Activated CD8-positive, alpha-beta memory T cell treated with anti-CD3 and anti-CD28 coated beads, Interleukin-2, amount 50 U/mL, for 4 hours (primary cell): ENCODE data around the gene LPO.

Source experiments
- DNase-seq: peaks from one replicate; pipeline ENCODE4 v3.0.0-alpha.2; 2020

LPO gene

GRCh38 chr17:58306131-58306951 lies 68.0 kb downstream of the LPO start:
- DNase-seq: no peak

GRCh38 chr17:58307468-58308172 lies 69.2 kb downstream of the LPO start:
- no peak for DNase-seq

- DNase-seq: no peak
These were observed 70.0 kb downstream of the LPO start for GRCh38 chr17:58308173-58308984.

GRCh38 chr17:58308985-58309917 lies 70.9 kb downstream of the LPO start:
- no peak for DNase-seq

- no peak for DNase-seq
These were observed 71.5 kb downstream of the LPO start for GRCh38 chr17:58309918-58310259.

- no peak for DNase-seq
These were observed 72.4 kb downstream of the LPO start for GRCh38 chr17:58310511-58311428.

- no peak for DNase-seq
These were observed 73.1 kb downstream of the LPO start for GRCh38 chr17:58311429-58311894.

GRCh38 chr17:58312021-58312630 lies 73.7 kb downstream of the LPO start:
- no peak for DNase-seq

- DNase-seq: no peak
These were observed 74.4 kb downstream of the LPO start for GRCh38 chr17:58312829-58313228.

GRCh38 chr17:58313815-58314705 lies 75.7 kb downstream of the LPO start:
- no peak for DNase-seq

GRCh38 chr17:58314706-58315015 lies 76.3 kb downstream of the LPO start:
- DNase-seq: no peak

- DNase-seq: no peak
These were observed 76.9 kb downstream of the LPO start for GRCh38 chr17:58315281-58315711.

- no peak for DNase-seq
These were observed 77.4 kb downstream of the LPO start for GRCh38 chr17:58315750-58316149.

- no peak for DNase-seq
These were observed 78.0 kb downstream of the LPO start for GRCh38 chr17:58316260-58316960.

GRCh38 chr17:58317421-58318064 lies 79.2 kb downstream of the LPO start:
- peak; percentile 73 for DNase-seq

- peak; percentile 14 for DNase-seq
These were observed 79.7 kb downstream of the LPO start for GRCh38 chr17:58318065-58318481.
